ENCODE results near the gene CNTD1.
"Not testable (repeated sequence)": the region's sequence is repeated elsewhere in the genome, so short reads cannot be mapped to it uniquely, and the experiment has no call there.

The CNTD1 gene

GRCh38 chr17:42760652-42761581 is 37.7 kb upstream of the CNTD1 start, which contains the start of gene RAMP2:
RAMP2 (plus strand) TSS chr17:42761227; CDS start chr17:42761262, 35 bp downstream.
- peak within 1 kb of the TSS; percentile 61; the same call in 1 of the 2 replicates for H3K27ac ChIP-seq

GRCh38 chr17:42761638-42762037 is 37.0 kb upstream of the CNTD1 start:
- H3K27ac ChIP-seq: peak overlapping the region; percentile 61; the same call in 1 of the 2 replicates
- no peak for TF ChIP-seq CTCF (conservative IDR thresholded peaks at IDR 0.05)

More at GRCh38 chr17:42760652-42761581, 37.7 kb upstream of the CNTD1 start, which contains the start of gene RAMP2:
- 0 out of 2 replicates have a peak, but pooled peaks have one; percentile 16 for TF ChIP-seq CTCF (conservative IDR thresholded peaks at IDR 0.05)

GRCh38 chr17:42766124-42766523 is 32.5 kb upstream of the CNTD1 start:
- H3K27ac ChIP-seq: no peak overlapping the region
- no peak for TF ChIP-seq CTCF (conservative IDR thresholded peaks at IDR 0.05)

GRCh38 chr17:42767512-42767911 is 31.1 kb upstream of the CNTD1 start:
- no peak overlapping the region for H3K27ac ChIP-seq

GRCh38 chr17:42768006-42768405 is 30.7 kb upstream of the CNTD1 start:
- H3K27ac ChIP-seq: not testable (repeated sequence)

More at GRCh38 chr17:42767512-42767911, 31.1 kb upstream of the CNTD1 start:
- TF ChIP-seq CTCF (conservative IDR thresholded peaks at IDR 0.05): no peak

GRCh38 chr17:42769964-42770363 is 28.7 kb upstream of the CNTD1 start:
- H3K27ac ChIP-seq: not testable (repeated sequence)

GRCh38 chr17:42772945-42773289 is 25.7 kb upstream of the CNTD1 start:
- peak overlapping the region; percentile 83 for H3K27ac ChIP-seq

More at GRCh38 chr17:42772945-42773289, 25.7 kb upstream of the CNTD1 start:
- TF ChIP-seq CTCF (conservative IDR thresholded peaks at IDR 0.05): no peak

Data from VCaP (cell line).